B cell (primary cell): Measurements from ENCODE around the gene TMEM131L. TPM values are rescaled to one million over a fixed set of nuclear protein-coding genes. Genes with fewer than 3 reads are reported as not detected.

ENCODE experiments used
- ATAC-seq: fragments of 200-7000 bp; cut with Tn5 transposase; one replicate; pipeline ENCODE4 v1.10.0; 2021; ENCODE audit warnings: low read depth, mild to moderate bottlenecking, moderate number of reproducible peaks, moderate library complexity
- CTCF ChIA-PET: fragments of 350-600 bp; sonication (Branson Sonifier 250); formaldehyde crosslinking; loops from one replicate; lab custom pipeline; 2021; ENCODE audit warnings: antibody characterized with exemption, inconsistent platforms; lab: Charles Lee
- POLR2A ChIA-PET: fragments of 350-600 bp; sonication (Branson Sonifier 250); formaldehyde crosslinking; loops from one replicate; lab custom pipeline; 2021; ENCODE audit warnings: antibody characterized with exemption; lab: Charles Lee
- DNase-seq: peaks from one replicate; pipeline ENCODE4 v3.0.0; 2013
- H2AFZ ChIP-seq: 2 replicates; pipeline ENCODE4 v1.6.1; 2012; ENCODE audit warnings: mild to moderate bottlenecking, low read depth, low read length; ENCODE audit not compliant: insufficient read depth, poor library complexity, severe bottlenecking
- H3K27ac ChIP-seq, 2 donors: 1 replicate in 1 of 2; 2 replicates in 1 of 2; pipeline ENCODE4 v1.5.1; 2012 to 2013; ENCODE audit warnings: low read length in 2 of 2, mild to moderate bottlenecking in 2 of 2, moderate library complexity in 1 of 2
- H3K27me3 ChIP-seq, 4 experiments: fragments of 200-600 bp in 1 of 4; sonication (generic) in 1 of 4; replicated peaks in 1 of 4; 1 replicate in 2 of 4; 2 replicates in 2 of 4; pipeline versions ENCODE4 v1.6.1 to v1.7.0; 2013 to 2016; ENCODE audit warnings: low read length in 3 of 4, mild to moderate bottlenecking in 2 of 4, mixed read lengths in 1 of 4, moderate library complexity in 1 of 4; ENCODE audit not compliant: insufficient read depth in 4 of 4, control insufficient read depth in 3 of 4; ENCODE audit errors: control extremely low read depth in 1 of 4
- H3K36me3 ChIP-seq, 2 experiments: replicated peaks in 1 of 2; 1 replicate in 1 of 2; 2 replicates in 1 of 2; pipeline versions ENCODE4 v1.6.1 to v1.7.1; 2013; ENCODE audit warnings: low read length in 1 of 2; ENCODE audit not compliant: insufficient read depth in 2 of 2, control insufficient read depth in 1 of 2; ENCODE audit errors: control extremely low read depth in 1 of 2, extremely low read depth in 1 of 2
- H3K4me1 ChIP-seq, 2 donors: fragments of 200-600 bp in 1 of 2; sonication (generic) in 1 of 2; 1 replicate in 1 of 2; 2 replicates in 1 of 2; pipeline versions ENCODE4 v1.5.1 to v1.6.1; 2013 to 2017; ENCODE audit warnings: low read length in 2 of 2; ENCODE audit not compliant: control insufficient read depth in 2 of 2, insufficient read depth in 2 of 2
- H3K4me2 ChIP-seq: replicated peaks from 2 replicates; pipeline ENCODE3; 2012; ENCODE audit warnings: mild to moderate bottlenecking, low read depth, low read length; ENCODE audit not compliant: poor library complexity, severe bottlenecking
- H3K4me3 ChIP-seq, 5 experiments: fragments of 200-600 bp in 1 of 5; sonication (generic) in 1 of 5; 1 replicate in 3 of 5; 2 replicates in 2 of 5; pipeline versions ENCODE4 v1.5.1 to v1.7.0; 2011 to 2016; ENCODE audit warnings: low read length in 4 of 5, mild to moderate bottlenecking in 4 of 5, low read depth in 2 of 5, control low read depth in 1 of 5, moderate library complexity in 1 of 5; ENCODE audit not compliant: insufficient read depth in 1 of 5; ENCODE audit errors: control extremely low read depth in 1 of 5, extremely low read depth in 1 of 5
- H3K79me2 ChIP-seq: fragments of 200-600 bp; sonication (generic); one replicate; pipeline ENCODE4 v1.6.0; 2016; ENCODE audit warnings: low read length; ENCODE audit not compliant: control insufficient read depth, insufficient read depth
- H3K9ac ChIP-seq: fragments of 200-600 bp; sonication (generic); 2 replicates; pipeline ENCODE4 v1.6.1; 2017; ENCODE audit warnings: mild to moderate bottlenecking, low read length, moderate library complexity
- H3K9me3 ChIP-seq, 3 donors: one replicate each; pipeline versions ENCODE4 v1.6.1 to v1.7.1; 2013; ENCODE audit warnings: low read length in 2 of 3; ENCODE audit not compliant: control insufficient read depth in 2 of 3, insufficient read depth in 1 of 3; ENCODE audit errors: control extremely low read depth in 1 of 3
- H4K20me1 ChIP-seq: 2 replicates; pipeline ENCODE4 v1.6.0; 2012; ENCODE audit warnings: mild to moderate bottlenecking, low read length; ENCODE audit not compliant: insufficient read depth, control insufficient read depth, poor library complexity, severe bottlenecking
- H3K27ac Mint-ChIP-seq: one replicate; pipeline ENCODE4 v1.8.0; 2021; ENCODE audit warnings: mixed read lengths
- H3K27me3 Mint-ChIP-seq: one replicate; pipeline ENCODE4 v1.8.0; 2021; ENCODE audit warnings: mixed read lengths
- H3K4me1 Mint-ChIP-seq: one replicate; pipeline ENCODE4 v1.8.0; 2021; ENCODE audit warnings: mixed read lengths
- H3K4me3 Mint-ChIP-seq: one replicate; pipeline ENCODE4 v1.8.0; 2021; ENCODE audit warnings: mixed read lengths
- H3K9me3 Mint-ChIP-seq: one replicate; pipeline ENCODE4 v1.8.0; 2022; ENCODE audit warnings: mixed read lengths; ENCODE audit not compliant: insufficient read depth
- CTCF ChIP-seq: fragments of 200-600 bp; IDR thresholded peaks from one replicate; pipeline ENCODE4 v1.8.0; 2022; ENCODE audit warnings: antibody characterized with exemption, mild to moderate bottlenecking
- EZH2 ChIP-seq: IDR thresholded peaks from 2 replicates; pipeline ENCODE4 v1.6.1; 2012; ENCODE audit warnings: borderline replicate concordance, low read depth, mild to moderate bottlenecking, moderate library complexity, low read length; ENCODE audit not compliant: insufficient read depth, poor library complexity, severe bottlenecking
- WGBS: methylation state at CpG from one replicate; pipeline ENCODE4 v1.1.5; 2013; ENCODE audit warnings: missing lambda C conversion rate; ENCODE audit not compliant: insufficient coverage; 5-methylcytosine and 5-hydroxymethylcytosine counted together
- intact Hi-C: fragments of 100-400 bp; cut with micrococcal nuclease; formaldehyde crosslinking; loops from one replicate; pipeline ENCODE4 v1.10.0; 2022
- polyA plus RNA-seq: library from polyadenylated mRNA; depleted of rRNA; stranded (reverse); fragments of >200 nt; gene quantifications from 2 replicates; pipeline ENCODE4 v1.2.3, GENCODE V29; 2012
- total RNA-seq, 2 donors: library from RNA; stranded (reverse); fragments of 120-200 nt in 1 of 2; gene quantifications; 1 replicate in 1 of 2; 2 replicates in 1 of 2; pipeline versions ENCODE4 v1.2.3 to v1.2.4, GENCODE V29; 2013 to 2022

TMEM131L gene
- total and polyA plus RNA-seq, 2 donors (not counting 1 experiment from before 2014, with no cell fraction given), result 56.4 to 120 TPM

GRCh38 chr4:153585026-153585425, 118.9 kb downstream of the TMEM131L start:
- Mint-ChIP-seq H3K4me3 (no peak overlapping the region), H3K27ac (peak overlapping the region; percentile 71), H3K4me1 (peaks cover 41% of the 10 kb centered on the region), H3K9me3 (no peaks in the 10 kb centered on the region), H3K27me3 (no peaks in the 10 kb centered on the region)
- Histone ChIP-seq H3K4me2 (no peak overlapping the region), H3K9ac (no peak overlapping the region), H2AFZ (no peak overlapping the region), H3K9me3 (no peaks in the 10 kb centered on the region), H3K36me3 (peaks cover 13 to 68% of the 10 kb centered on the region in 2 experiments), H3K27me3 (no peaks in the 10 kb centered on the region), H3K4me3 (no peak overlapping the region), H3K27ac (peak overlapping the region in 1 of 2 donors; percentile 66), H3K4me1 (peaks cover 24 to 32% of the 10 kb centered on the region in 2 donors), H4K20me1 (peaks cover 53% of the 10 kb centered on the region), H3K79me2 (peaks cover 83% of the 10 kb centered on the region)
- intact Hi-C loops, result loop anchor here (10.0 kb wide), 1 partner anchor 340 kb away; no protein-coding TSS in a partner anchor
- WGBS, result 98% methylated on average over 7 of the region's 7 CpGs
- DNase-seq (no peak), ATAC-seq (no peak)
- CTCF ChIA-PET, result interaction anchor here (0.8 to 1.5 kb wide), 6 partner anchors 8 to 152 kb away, joined by 3 to 9 read pairs (median 4); no protein-coding TSS in a partner anchor
- POLR2A ChIA-PET, result no interaction called here
- TF ChIP-seq CTCF (no peak), EZH2 (no peak)

- Histone ChIP-seq H3K4me2 (no peak overlapping the region), H2AFZ (no peak overlapping the region), H3K9me3 (no peaks in the 10 kb centered on the region), H3K27ac (no peak overlapping the region), H4K20me1 (peaks cover 29% of the 10 kb centered on the region), H3K27me3 (no peaks in the 10 kb centered on the region), H3K4me3 (no peak overlapping the region), H3K9ac (no peak overlapping the region), H3K36me3 (peaks cover 24 to 91% of the 10 kb centered on the region in 2 experiments), H3K79me2 (peaks cover 70% of the 10 kb centered on the region), H3K4me1 (peaks cover under 1 to 3% of the 10 kb centered on the region in 2 donors)
- Mint-ChIP-seq H3K27ac (no peak overlapping the region), H3K27me3 (no peaks in the 10 kb centered on the region), H3K4me3 (no peak overlapping the region), H3K4me1 (peaks cover under 1% of the 10 kb centered on the region), H3K9me3 (no peaks in the 10 kb centered on the region)
- ChIA-PET POLR2A (no interaction called here), CTCF (no interaction called here)
- WGBS, result no CpG with 5 or more reads among the region's 7 CpGs
- DNase-seq, result no peak
- no peak for TF ChIP-seq CTCF
- no peak for TF ChIP-seq EZH2
- no peak for ATAC-seq
- intact Hi-C loops, result loop anchor here (10.0 kb wide), 1 partner anchor 345 kb away; no protein-coding TSS in a partner anchor
Observed at GRCh38 chr4:153589703-153590595, 123.8 kb downstream of the TMEM131L start.
